Measurements from ENCODE around the gene OSMR. TPM values are rescaled to one million over a fixed set of nuclear protein-coding genes. Genes with fewer than 3 reads are reported as not detected.

The OSMR gene
- polyA plus RNA-seq, 1 experiment: 43.4 TPM

GRCh38 chr5:38926121-38926520, 80.3 kb downstream of the OSMR start:
- CTCF ChIA-PET: interaction anchor here (1.0 kb wide), 1 partner anchor 23 kb away, joined by 3 read pairs; no protein-coding TSS in a partner anchor
- POLR2A ChIA-PET: no interaction called here
- Histone ChIP-seq H3K36me3 (ENCODE audit: control insufficient read depth, insufficient read depth, low read length) (peaks cover 14% of the 10 kb centered on the region), H3K4me3 (ENCODE audit: low read depth, low read length) (no peak overlapping the region), H3K27me3 (ENCODE audit: control insufficient read depth, insufficient read depth, low read length) (no peaks in the 10 kb centered on the region)
- DNase-seq (ENCODE audit: low read depth): no peak
- no peak for TF ChIP-seq CTCF (IDR thresholded peaks at IDR 0.05; ENCODE audit: insufficient read depth, low read depth, low read length)

- no peaks in the 10 kb centered on the region for H3K27me3 ChIP-seq (ENCODE audit: control insufficient read depth, insufficient read depth, low read length)
- H3K36me3 ChIP-seq (ENCODE audit: control insufficient read depth, insufficient read depth, low read length): peaks cover 14% of the 10 kb centered on the region
- no peak for DNase-seq (ENCODE audit: low read depth)
- CTCF ChIA-PET: no interaction called here
- TF ChIP-seq CTCF (IDR thresholded peaks at IDR 0.05; ENCODE audit: insufficient read depth, low read depth, low read length): no peak
- H3K4me3 ChIP-seq (ENCODE audit: low read depth, low read length): no peak overlapping the region
- POLR2A ChIA-PET: no interaction called here
Observed at GRCh38 chr5:38927470-38927869, 81.7 kb downstream of the OSMR start.

GRCh38 chr5:38929838-38930237, 84.0 kb downstream of the OSMR start:
- DNase-seq (ENCODE audit: low read depth): no peak
- POLR2A ChIA-PET: no interaction called here
- TF ChIP-seq CTCF (IDR thresholded peaks at IDR 0.05; ENCODE audit: insufficient read depth, low read depth, low read length): no peak
- no peaks in the 10 kb centered on the region for H3K27me3 ChIP-seq (ENCODE audit: control insufficient read depth, insufficient read depth, low read length)
- H3K36me3 ChIP-seq (ENCODE audit: control insufficient read depth, insufficient read depth, low read length): peaks cover 19% of the 10 kb centered on the region
- CTCF ChIA-PET: interaction anchor here (0.9 kb wide), 1 partner anchor 27 kb away, joined by 3 read pairs; no protein-coding TSS in a partner anchor
- H3K4me3 ChIP-seq (ENCODE audit: low read depth, low read length): no peak overlapping the region

GRCh38 chr5:38931731-38932130, 85.9 kb downstream of the OSMR start:
- TF ChIP-seq CTCF (IDR thresholded peaks at IDR 0.05; ENCODE audit: insufficient read depth, low read depth, low read length): no peak
- H3K27me3 ChIP-seq (ENCODE audit: control insufficient read depth, insufficient read depth, low read length): no peaks in the 10 kb centered on the region
- DNase-seq (ENCODE audit: low read depth): no peak
- H3K4me3 ChIP-seq (ENCODE audit: low read depth, low read length): no peak overlapping the region
- CTCF ChIA-PET: no interaction called here
- POLR2A ChIA-PET: no interaction called here
- H3K36me3 ChIP-seq (ENCODE audit: control insufficient read depth, insufficient read depth, low read length): peaks cover 17% of the 10 kb centered on the region

GRCh38 chr5:38932854-38933408, 87.1 kb downstream of the OSMR start:
- no peak for TF ChIP-seq CTCF (IDR thresholded peaks at IDR 0.05; ENCODE audit: insufficient read depth, low read depth, low read length)
- Histone ChIP-seq H3K4me3 (ENCODE audit: low read depth, low read length) (no peak overlapping the region), H3K27me3 (ENCODE audit: control insufficient read depth, insufficient read depth, low read length) (no peaks in the 10 kb centered on the region), H3K36me3 (ENCODE audit: control insufficient read depth, insufficient read depth, low read length) (peaks cover 19% of the 10 kb centered on the region)
- DNase-seq (ENCODE audit: low read depth): no peak
- POLR2A ChIA-PET: no interaction called here
- CTCF ChIA-PET: interaction anchor here (0.7 to 0.9 kb wide), 2 partner anchors 10 to 13 kb away, joined by 3 read pairs; no protein-coding TSS in a partner anchor
